SK-N-SH (cell line): ENCODE results near the gene SOX8. TPM values are rescaled to one million over a fixed set of nuclear protein-coding genes. Genes with fewer than 3 reads are reported as not detected.

Experiments used
- CTCF ChIA-PET: fragments of 300-600, 350-600 bp; formaldehyde crosslinking; extraction: SDS; loops from one replicate; lab custom pipeline; 2021; lab: Yijun Ruan, JAX
- POLR2A ChIA-PET: fragments of 350-600 bp; sonication (Branson Sonifier 250); formaldehyde crosslinking; extraction: SDS; loops from one replicate; lab custom pipeline; 2020; ENCODE audit warnings: antibody characterized with exemption, inconsistent platforms; lab: Yijun Ruan, JAX
- DNase-seq: peaks from one replicate; pipeline ENCODE4 v3.0.0; 2012
- H2AFZ ChIP-seq: fragments of 200-600 bp; sonication (generic); 2 replicates; pipeline ENCODE4 v1.8.1; 2016; ENCODE audit warnings: antibody characterized with exemption, mild to moderate bottlenecking, low read depth
- H3F3A ChIP-seq: fragments of 200-600 bp; sonication (generic); replicated peaks from 2 replicates; pipeline ENCODE3; 2016; ENCODE audit warnings: antibody characterized with exemption, mild to moderate bottlenecking; ENCODE audit not compliant: insufficient read depth
- H3K27ac ChIP-seq, 2 experiments: fragments of 200-500 bp in 1 of 2; fragments of 200-600 bp in 1 of 2; sonication (Bioruptor generic) in 1 of 2; sonication (generic), shearing (Covaris generic) in 1 of 2; 2 replicates each; pipeline versions ENCODE4 v1.5.1 to v1.6.1; 2014 to 2016; ENCODE audit warnings: low read depth in 2 of 2, inconsistent platforms in 1 of 2, low read length in 1 of 2, mild to moderate bottlenecking in 1 of 2, mixed read lengths in 1 of 2
- H3K27me3 ChIP-seq: fragments of 200-600 bp; sonication (generic), shearing (Covaris generic); 2 replicates; pipeline ENCODE4 v1.6.1; 2016; ENCODE audit warnings: mixed run types; ENCODE audit not compliant: insufficient read depth
- H3K36me3 ChIP-seq, 2 experiments: fragments of 200-500 bp in 1 of 2; fragments of 200-600 bp in 1 of 2; sonication (Bioruptor generic) in 1 of 2; sonication (generic) in 1 of 2; replicated peaks in 1 of 2; 2 replicates each; pipeline versions ENCODE3 to v1.5.1; 2014 to 2016; ENCODE audit warnings: low read length in 1 of 2, mild to moderate bottlenecking in 1 of 2; ENCODE audit not compliant: insufficient read depth in 2 of 2, control insufficient read depth in 1 of 2
- H3K4me1 ChIP-seq, 2 experiments: fragments of 200-500 bp in 1 of 2; fragments of 200-600 bp in 1 of 2; sonication (Bioruptor generic) in 1 of 2; sonication (generic), shearing (Covaris generic) in 1 of 2; 2 replicates each; pipeline versions ENCODE4 v1.5.1 to v1.6.1; 2014 to 2016; ENCODE audit warnings: low read depth in 1 of 2, low read length in 1 of 2, mixed run types in 1 of 2; ENCODE audit not compliant: insufficient read depth in 2 of 2, control insufficient read depth in 1 of 2
- H3K4me2 ChIP-seq: fragments of 200-600 bp; sonication (generic), shearing (Covaris generic); 2 replicates; pipeline ENCODE4 v1.6.1; 2017; ENCODE audit warnings: mixed run types
- H3K4me3 ChIP-seq, 2 experiments: fragments of 200-500 bp in 1 of 2; fragments of 200-600 bp in 1 of 2; sonication (Bioruptor generic) in 1 of 2; sonication (generic), shearing (Covaris generic) in 1 of 2; 2 replicates each; pipeline versions ENCODE4 v1.5.1 to v1.8.1; 2014 to 2016; ENCODE audit warnings: low read depth in 2 of 2, inconsistent platforms in 1 of 2, low read length in 1 of 2, mild to moderate bottlenecking in 1 of 2, mixed read lengths in 1 of 2, moderate library complexity in 1 of 2
- H3K79me2 ChIP-seq: fragments of 200-600 bp; sonication (generic); 2 replicates; pipeline ENCODE4 v1.8.1; 2017; ENCODE audit warnings: mild to moderate bottlenecking; ENCODE audit not compliant: insufficient read depth
- H3K9ac ChIP-seq: fragments of 200-600 bp; sonication (generic); 2 replicates; pipeline ENCODE4 v1.6.1; 2017; ENCODE audit warnings: mixed run types
- H3K9me2 ChIP-seq: fragments of 200-600 bp; sonication (generic); 2 replicates; pipeline ENCODE4 v1.6.1; 2017; ENCODE audit warnings: mixed run types
- H3K9me3 ChIP-seq: fragments of 200-600 bp; sonication (generic); 2 replicates; pipeline ENCODE4 v1.6.1; 2017; ENCODE audit warnings: mixed run types, mild to moderate bottlenecking, moderate library complexity
- H4K20me1 ChIP-seq: fragments of 200-600 bp; sonication (generic); 2 replicates; pipeline ENCODE4 v1.6.1; 2017; ENCODE audit warnings: mild to moderate bottlenecking, mixed run types; ENCODE audit not compliant: insufficient read depth
- CTCF ChIP-seq: fragments of 200-600 bp; sonication (generic); IDR thresholded peaks from 2 replicates; pipeline ENCODE4 v1.6.1; 2017; ENCODE audit warnings: antibody characterized with exemption, mild to moderate bottlenecking, moderate library complexity
- ELF1 ChIP-seq: IDR thresholded peaks from 2 replicates; pipeline ENCODE4 v1.4.0; 2012
- EZH2phosphoT487 ChIP-seq: fragments of 200-600 bp; sonication (generic); IDR thresholded peaks from 2 replicates; pipeline ENCODE4 v1.6.1; 2017; ENCODE audit warnings: low read depth, mixed run types, mild to moderate bottlenecking, antibody characterized with exemption, moderate library complexity, borderline replicate concordance
- FOXJ3 ChIP-seq: sonication (generic); formaldehyde crosslinking; IDR thresholded peaks from 2 replicates; pipeline ENCODE4 v1.5.1; 2020; ENCODE audit warnings: mild to moderate bottlenecking, missing genetic modification reagents
- GABPA ChIP-seq: IDR thresholded peaks from 2 replicates; pipeline ENCODE4 v1.4.0; 2012; ENCODE audit warnings: low read depth, mild to moderate bottlenecking
- JUND ChIP-seq: IDR thresholded peaks from 2 replicates; pipeline ENCODE4 v1.4.0; 2012
- MAX ChIP-seq: IDR thresholded peaks from 2 replicates; pipeline ENCODE4 v1.4.0; 2012; ENCODE audit warnings: low read depth
- NFIC ChIP-seq: IDR thresholded peaks from 2 replicates; pipeline ENCODE4 v1.4.0; 2012; ENCODE audit warnings: borderline replicate concordance
- RCOR1 ChIP-seq: fragments of 150-350 bp; IDR thresholded peaks from 2 replicates; pipeline ENCODE4 v1.6.1; 2017; ENCODE audit warnings: antibody characterized with exemption, low read length
- SIN3A ChIP-seq: IDR thresholded peaks from 2 replicates; pipeline ENCODE4 v1.6.1; 2012; ENCODE audit warnings: low read depth, mild to moderate bottlenecking, low read length, moderate library complexity, borderline replicate concordance
- TCF12 ChIP-seq: IDR thresholded peaks from 2 replicates; pipeline ENCODE4 v1.4.0; 2012
- WGBS: methylation state at CpG from one replicate; pipeline ENCODE4 v1.1.6; 2017; ENCODE audit warnings: low lambda C conversion rate; 5-methylcytosine and 5-hydroxymethylcytosine counted together
- polyA plus RNA-seq, 3 experiments: library from polyadenylated mRNA; depleted of rRNA; stranded (reverse); fragments of >200 nt; gene quantifications; 2 replicates each; pipeline ENCODE4 v1.2.3, GENCODE V29; 2012
- TF ChIP-seq, protein P1 (sequence below): fragments of 150-350 bp; IDR thresholded peaks from 2 replicates; pipeline ENCODE4 v1.6.1; 2016; ENCODE audit warnings: mild to moderate bottlenecking, low read depth, low read length
- TF ChIP-seq, protein P2 (sequence below): IDR thresholded peaks from 2 replicates; pipeline ENCODE4 v1.4.0; 2012; ENCODE audit warnings: low read depth, borderline replicate concordance
- TF ChIP-seq, protein P3 (sequence below): fragments of 150-350 bp; IDR thresholded peaks from 2 replicates; pipeline ENCODE4 v1.6.1; 2017; ENCODE audit warnings: antibody characterized with exemption, low read length, low read depth, borderline replicate concordance
- TF ChIP-seq, protein P4 (sequence below): IDR thresholded peaks from 2 replicates; pipeline ENCODE4 v1.6.1; 2012; ENCODE audit warnings: mild to moderate bottlenecking, low read depth, low read length, moderate library complexity

The SOX8 gene
- polyA plus RNA-seq, 1 of the 3 experiments (the other 2 are of a cell fraction): not detected

DNA sequence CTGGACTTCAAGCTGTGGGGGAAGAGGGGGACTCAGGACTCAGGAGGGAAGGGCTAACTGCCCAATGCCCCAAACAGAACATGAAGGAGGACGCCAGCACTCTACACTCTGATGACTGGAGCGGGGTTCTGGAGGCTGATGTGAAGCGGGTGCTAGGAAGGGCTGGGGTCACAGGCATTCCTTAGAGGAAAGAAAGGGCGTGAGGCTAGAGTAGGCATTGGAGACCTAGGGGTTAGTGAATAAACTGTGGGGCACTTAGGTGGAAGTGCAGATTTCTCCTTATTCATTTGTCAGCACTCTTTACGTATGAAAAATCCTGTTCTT is 10.0 kb upstream of the SOX8 start:
- Histone ChIP-seq H3K9me3 (no peaks in the 10 kb centered on the region), H3K27me3 (peaks cover 53% of the 10 kb centered on the region), H3K27ac (no peak overlapping the region), H3K4me3 (no peak overlapping the region), H3K36me3 (peaks cover 0 to 11% of the 10 kb centered on the region in 2 experiments), H3K4me1 (peaks cover 6 to 11% of the 10 kb centered on the region in 2 experiments; a peak in 2 of 4 replicates), H3K4me2 (no peak overlapping the region), H3K9me2 (no peaks in the 10 kb centered on the region), H3K9ac (no peak overlapping the region), H2AFZ (no peak overlapping the region), H4K20me1 (no peaks in the 10 kb centered on the region), H3K79me2 (peaks cover 5% of the 10 kb centered on the region; the same call in 1 of the 2 replicates), H3F3A (no peaks in the 10 kb centered on the region)
- WGBS: 83% methylated on average over 5 of the region's 5 CpGs
- ChIA-PET CTCF (interaction anchor here (0.6 to 1.5 kb wide), 2 partner anchors 86 to 118 kb away, joined by 4 to 5 read pairs; no protein-coding TSS in a partner anchor), POLR2A (no interaction called here)
- TF ChIP-seq, protein P1, sequence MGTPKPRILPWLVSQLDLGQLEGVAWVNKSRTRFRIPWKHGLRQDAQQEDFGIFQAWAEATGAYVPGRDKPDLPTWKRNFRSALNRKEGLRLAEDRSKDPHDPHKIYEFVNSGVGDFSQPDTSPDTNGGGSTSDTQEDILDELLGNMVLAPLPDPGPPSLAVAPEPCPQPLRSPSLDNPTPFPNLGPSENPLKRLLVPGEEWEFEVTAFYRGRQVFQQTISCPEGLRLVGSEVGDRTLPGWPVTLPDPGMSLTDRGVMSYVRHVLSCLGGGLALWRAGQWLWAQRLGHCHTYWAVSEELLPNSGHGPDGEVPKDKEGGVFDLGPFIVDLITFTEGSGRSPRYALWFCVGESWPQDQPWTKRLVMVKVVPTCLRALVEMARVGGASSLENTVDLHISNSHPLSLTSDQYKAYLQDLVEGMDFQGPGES: no peak
- TF ChIP-seq FOXJ3 (CRISPR knock-in tag) (no peak), SIN3A (no peak), ELF1 (no peak), CTCF (no peak), EZH2phosphoT487 (no peak), RCOR1 (no peak), NFIC (no peak), GABPA (no peak), TCF12 (no peak), JUND (no peak), MAX (no peak)
- TF ChIP-seq, protein P2, sequence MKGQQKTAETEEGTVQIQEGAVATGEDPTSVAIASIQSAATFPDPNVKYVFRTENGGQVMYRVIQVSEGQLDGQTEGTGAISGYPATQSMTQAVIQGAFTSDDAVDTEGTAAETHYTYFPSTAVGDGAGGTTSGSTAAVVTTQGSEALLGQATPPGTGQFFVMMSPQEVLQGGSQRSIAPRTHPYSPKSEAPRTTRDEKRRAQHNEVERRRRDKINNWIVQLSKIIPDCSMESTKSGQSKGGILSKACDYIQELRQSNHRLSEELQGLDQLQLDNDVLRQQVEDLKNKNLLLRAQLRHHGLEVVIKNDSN: no peak
- TF ChIP-seq, protein P3, sequence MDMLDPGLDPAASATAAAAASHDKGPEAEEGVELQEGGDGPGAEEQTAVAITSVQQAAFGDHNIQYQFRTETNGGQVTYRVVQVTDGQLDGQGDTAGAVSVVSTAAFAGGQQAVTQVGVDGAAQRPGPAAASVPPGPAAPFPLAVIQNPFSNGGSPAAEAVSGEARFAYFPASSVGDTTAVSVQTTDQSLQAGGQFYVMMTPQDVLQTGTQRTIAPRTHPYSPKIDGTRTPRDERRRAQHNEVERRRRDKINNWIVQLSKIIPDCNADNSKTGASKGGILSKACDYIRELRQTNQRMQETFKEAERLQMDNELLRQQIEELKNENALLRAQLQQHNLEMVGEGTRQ: no peak
- TF ChIP-seq, protein P4, sequence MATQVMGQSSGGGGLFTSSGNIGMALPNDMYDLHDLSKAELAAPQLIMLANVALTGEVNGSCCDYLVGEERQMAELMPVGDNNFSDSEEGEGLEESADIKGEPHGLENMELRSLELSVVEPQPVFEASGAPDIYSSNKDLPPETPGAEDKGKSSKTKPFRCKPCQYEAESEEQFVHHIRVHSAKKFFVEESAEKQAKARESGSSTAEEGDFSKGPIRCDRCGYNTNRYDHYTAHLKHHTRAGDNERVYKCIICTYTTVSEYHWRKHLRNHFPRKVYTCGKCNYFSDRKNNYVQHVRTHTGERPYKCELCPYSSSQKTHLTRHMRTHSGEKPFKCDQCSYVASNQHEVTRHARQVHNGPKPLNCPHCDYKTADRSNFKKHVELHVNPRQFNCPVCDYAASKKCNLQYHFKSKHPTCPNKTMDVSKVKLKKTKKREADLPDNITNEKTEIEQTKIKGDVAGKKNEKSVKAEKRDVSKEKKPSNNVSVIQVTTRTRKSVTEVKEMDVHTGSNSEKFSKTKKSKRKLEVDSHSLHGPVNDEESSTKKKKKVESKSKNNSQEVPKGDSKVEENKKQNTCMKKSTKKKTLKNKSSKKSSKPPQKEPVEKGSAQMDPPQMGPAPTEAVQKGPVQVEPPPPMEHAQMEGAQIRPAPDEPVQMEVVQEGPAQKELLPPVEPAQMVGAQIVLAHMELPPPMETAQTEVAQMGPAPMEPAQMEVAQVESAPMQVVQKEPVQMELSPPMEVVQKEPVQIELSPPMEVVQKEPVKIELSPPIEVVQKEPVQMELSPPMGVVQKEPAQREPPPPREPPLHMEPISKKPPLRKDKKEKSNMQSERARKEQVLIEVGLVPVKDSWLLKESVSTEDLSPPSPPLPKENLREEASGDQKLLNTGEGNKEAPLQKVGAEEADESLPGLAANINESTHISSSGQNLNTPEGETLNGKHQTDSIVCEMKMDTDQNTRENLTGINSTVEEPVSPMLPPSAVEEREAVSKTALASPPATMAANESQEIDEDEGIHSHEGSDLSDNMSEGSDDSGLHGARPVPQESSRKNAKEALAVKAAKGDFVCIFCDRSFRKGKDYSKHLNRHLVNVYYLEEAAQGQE: no peak
- no peak for DNase-seq
